OCI-LY1 (cell line): ENCODE measurements around the gene GARIN5A.

Experiments used
- H2AFZ ChIP-seq: fragments of 200-600 bp; sonication (generic), shearing (Covaris generic); 2 replicates; pipeline ENCODE4 v1.6.0; 2014; ENCODE audit warnings: antibody characterized with exemption, mild to moderate bottlenecking, low read length
- H3F3A ChIP-seq: fragments of 200-600 bp; sonication (generic), shearing (Covaris generic); 2 replicates; pipeline ENCODE4 v1.6.0; 2014; ENCODE audit warnings: mild to moderate bottlenecking, antibody characterized with exemption, low read length, moderate library complexity; ENCODE audit not compliant: insufficient read depth
- H3K27ac ChIP-seq: fragments of 200-600 bp; sonication (generic); 2 replicates; pipeline ENCODE4 v1.5.1; 2014; ENCODE audit warnings: low read length, mixed run types, mild to moderate bottlenecking, low read depth; ENCODE audit not compliant: poor library complexity, severe bottlenecking
- H3K27me3 ChIP-seq: fragments of 200-600 bp; sonication (generic); 2 replicates; pipeline ENCODE4 v1.6.0; 2014; ENCODE audit warnings: antibody characterized with exemption, mild to moderate bottlenecking, low read length, moderate library complexity; ENCODE audit not compliant: insufficient read depth
- H3K36me3 ChIP-seq: fragments of 200-600 bp; sonication (generic); 2 replicates; pipeline ENCODE4 v1.6.1; 2014; ENCODE audit warnings: mild to moderate bottlenecking, antibody characterized with exemption, low read length, moderate library complexity, mixed read lengths; ENCODE audit not compliant: insufficient read depth
- H3K4me1 ChIP-seq: fragments of 200-600 bp; sonication (generic); 2 replicates; pipeline ENCODE4 v1.5.1; 2014; ENCODE audit warnings: mild to moderate bottlenecking, low read length, moderate library complexity; ENCODE audit not compliant: insufficient read depth, severe bottlenecking
- H3K4me2 ChIP-seq: fragments of 200-600 bp; sonication (generic), shearing (Covaris generic); 2 replicates; pipeline ENCODE4 v1.6.1; 2014; ENCODE audit warnings: low read length
- H3K4me3 ChIP-seq: fragments of 200-600 bp; sonication (generic); 2 replicates; pipeline ENCODE4 v1.5.1; 2014; ENCODE audit warnings: low read length, low read depth, mild to moderate bottlenecking, mixed read lengths; ENCODE audit not compliant: poor library complexity, severe bottlenecking
- H3K79me2 ChIP-seq: fragments of 200-600 bp; shearing (Covaris generic); 2 replicates; pipeline ENCODE4 v1.6.1; 2016; ENCODE audit warnings: mixed run types, low read length, mixed read lengths; ENCODE audit not compliant: insufficient read depth
- H3K9ac ChIP-seq: fragments of 200-600 bp; sonication (generic), shearing (Covaris generic); 2 replicates; pipeline ENCODE4 v1.6.1; 2014; ENCODE audit warnings: mild to moderate bottlenecking, low read length, mixed read lengths
- H3K9me2 ChIP-seq: fragments of 200-600 bp; sonication (generic), shearing (Covaris generic); 2 replicates; pipeline ENCODE4 v1.6.1; 2014; ENCODE audit warnings: low read depth, mild to moderate bottlenecking, low read length, mixed read lengths
- H3K9me3 ChIP-seq: fragments of 200-600 bp; shearing (Covaris generic); 2 replicates; pipeline ENCODE4 v1.6.1; 2014; ENCODE audit warnings: low read length, mixed read lengths
- H4K20me1 ChIP-seq: fragments of 200-600 bp; sonication (generic), shearing (Covaris generic); 2 replicates; pipeline ENCODE4 v1.6.0; 2016; ENCODE audit warnings: mild to moderate bottlenecking, low read length; ENCODE audit not compliant: insufficient read depth
- CTCF ChIP-seq: fragments of 200-600 bp; sonication (generic), shearing (Covaris generic); IDR thresholded peaks from 2 replicates; pipeline ENCODE4 v1.5.1; 2017; ENCODE audit warnings: mild to moderate bottlenecking, antibody characterized with exemption, low read length, moderate library complexity, mixed read lengths
- EZH2 ChIP-seq: fragments of 200-600 bp; sonication (generic), shearing (Covaris generic); IDR thresholded peaks from 2 replicates; pipeline ENCODE4 v1.8.0; 2017; ENCODE audit warnings: borderline replicate concordance, mixed run types, mild to moderate bottlenecking, antibody characterized with exemption, low read length, moderate library complexity, mixed read lengths

Gene GARIN5A

GRCh38 chr19:50516964-50517703, 40.5 kb upstream of the GARIN5A start:
- Histone ChIP-seq H3K27me3 (no peaks in the 10 kb centered on the region), H3K36me3 (no peaks in the 10 kb centered on the region), H3K9me2 (no peaks in the 10 kb centered on the region), H3K9me3 (no peaks in the 10 kb centered on the region), H3F3A (no peaks in the 10 kb centered on the region), H3K27ac (no peak overlapping the region), H3K4me3 (no peak overlapping the region), H4K20me1 (no peaks in the 10 kb centered on the region), H2AFZ (no peak overlapping the region), H3K4me1 (peaks cover under 1% of the 10 kb centered on the region), H3K9ac (no peak overlapping the region), H3K79me2 (no peaks in the 10 kb centered on the region), H3K4me2 (no peak overlapping the region)
- TF ChIP-seq CTCF (no peak), EZH2 (no peak)

- Histone ChIP-seq H2AFZ (no peak overlapping the region), H3K4me1 (peaks cover 7% of the 10 kb centered on the region), H3K36me3 (no peaks in the 10 kb centered on the region), H3K4me3 (no peak overlapping the region), H3K9me2 (no peaks in the 10 kb centered on the region), H4K20me1 (no peaks in the 10 kb centered on the region), H3K9ac (no peak overlapping the region), H3K27me3 (no peaks in the 10 kb centered on the region), H3F3A (no peaks in the 10 kb centered on the region), H3K9me3 (no peaks in the 10 kb centered on the region), H3K79me2 (no peaks in the 10 kb centered on the region), H3K4me2 (no peak overlapping the region), H3K27ac (no peak overlapping the region)
- no peak for TF ChIP-seq EZH2
- no peak for TF ChIP-seq CTCF
Measured at GRCh38 chr19:50516456-50516855, 39.8 kb upstream of the GARIN5A start.

- no peaks in the 10 kb centered on the region for H3F3A ChIP-seq
- H3K4me1 ChIP-seq, result peaks cover 14% of the 10 kb centered on the region
- no peak for TF ChIP-seq CTCF
- TF ChIP-seq EZH2, result no peak
- H3K36me3 ChIP-seq, result no peaks in the 10 kb centered on the region
- no peak overlapping the region for H2AFZ ChIP-seq
- no peaks in the 10 kb centered on the region for H3K27me3 ChIP-seq
- H3K4me3 ChIP-seq, result no peak overlapping the region
- H3K79me2 ChIP-seq, result no peaks in the 10 kb centered on the region
- no peak overlapping the region for H3K9ac ChIP-seq
- H3K4me2 ChIP-seq, result no peak overlapping the region
- no peak overlapping the region for H3K27ac ChIP-seq
- H3K9me3 ChIP-seq, result no peaks in the 10 kb centered on the region
- H4K20me1 ChIP-seq, result no peaks in the 10 kb centered on the region
- no peaks in the 10 kb centered on the region for H3K9me2 ChIP-seq
Measured at GRCh38 chr19:50515168-50515561, 38.5 kb upstream of the GARIN5A start.
